NCI-H510A (cell line): ENCODE results near the gene ITSN1.

ENCODE experiments used
- DNase-seq: peaks from one replicate; lab custom pipeline; 2025; lab: John Stamatoyannopoulos, UW

ITSN1 gene

GRCh38 chr21:33732038-33732437 lies 89.7 kb downstream of the ITSN1 start:
- no peak for DNase-seq

- DNase-seq = no peak
Observed at GRCh38 chr21:33733601-33734000, 91.3 kb downstream of the ITSN1 start.

GRCh38 chr21:33734291-33734690 lies 92.0 kb downstream of the ITSN1 start:
- DNase-seq = no peak

GRCh38 chr21:33734818-33735217 lies 92.5 kb downstream of the ITSN1 start:
- DNase-seq = no peak

- DNase-seq = no peak
Observed at GRCh38 chr21:33736569-33736968, 94.3 kb downstream of the ITSN1 start.

- no peak for DNase-seq
Observed at GRCh38 chr21:33739701-33740100, 97.4 kb downstream of the ITSN1 start.

- no peak for DNase-seq
Observed at GRCh38 chr21:33747420-33747819, 105.1 kb downstream of the ITSN1 start.

GRCh38 chr21:33748903-33749302 lies 106.6 kb downstream of the ITSN1 start:
- no peak for DNase-seq

- DNase-seq = no peak
Observed at GRCh38 chr21:33750017-33750416, 107.7 kb downstream of the ITSN1 start.

- no peak for DNase-seq
Observed at GRCh38 chr21:33751120-33751519, 108.8 kb downstream of the ITSN1 start.

GRCh38 chr21:33751533-33751932 lies 109.2 kb downstream of the ITSN1 start:
- DNase-seq = no peak

- no peak for DNase-seq
Observed at GRCh38 chr21:33752260-33752659, 110.0 kb downstream of the ITSN1 start.

GRCh38 chr21:33753886-33754285 lies 111.6 kb downstream of the ITSN1 start:
- no peak for DNase-seq

GRCh38 chr21:33754481-33754880 lies 112.2 kb downstream of the ITSN1 start:
- DNase-seq = no peak

GRCh38 chr21:33755354-33755753 lies 113.1 kb downstream of the ITSN1 start:
- no peak for DNase-seq

- no peak for DNase-seq
Observed at GRCh38 chr21:33760641-33761440, 118.5 kb downstream of the ITSN1 start.

- DNase-seq = peak; percentile 50
Observed at GRCh38 chr21:33761441-33762036, 119.2 kb downstream of the ITSN1 start.

GRCh38 chr21:33762803-33763581 lies 120.7 kb downstream of the ITSN1 start:
- DNase-seq = no peak

- DNase-seq = no peak
Observed at GRCh38 chr21:33763582-33763899, 121.2 kb downstream of the ITSN1 start.

GRCh38 chr21:33767236-33767635 lies 124.9 kb downstream of the ITSN1 start:
- DNase-seq = no peak

- no peak for DNase-seq
Observed at GRCh38 chr21:33767960-33768359, 125.7 kb downstream of the ITSN1 start.

GRCh38 chr21:33769057-33769456 lies 126.8 kb downstream of the ITSN1 start:
- DNase-seq = no peak

- no peak for DNase-seq
Observed at GRCh38 chr21:33770542-33770941, 128.2 kb downstream of the ITSN1 start.
